GM12864 (cell line): ENCODE measurements around the gene SPNS2.

Source experiments
- DNase-seq: peaks from one replicate; pipeline ENCODE4 v3.0.0-alpha.2; 2011; ENCODE audit warnings: low read depth
- H3K4me3 ChIP-seq: 2 replicates; pipeline ENCODE4 v1.5.1; 2011; ENCODE audit warnings: mild to moderate bottlenecking, low read depth, low read length, control low read depth
- CTCF ChIP-seq: IDR thresholded peaks from 2 replicates; pipeline ENCODE4 v1.5.1; 2011; ENCODE audit warnings: low read depth, mild to moderate bottlenecking, moderate library complexity, low read length, control low read depth, inconsistent platforms; ENCODE audit errors: missing control alignments

Gene SPNS2

DNA sequence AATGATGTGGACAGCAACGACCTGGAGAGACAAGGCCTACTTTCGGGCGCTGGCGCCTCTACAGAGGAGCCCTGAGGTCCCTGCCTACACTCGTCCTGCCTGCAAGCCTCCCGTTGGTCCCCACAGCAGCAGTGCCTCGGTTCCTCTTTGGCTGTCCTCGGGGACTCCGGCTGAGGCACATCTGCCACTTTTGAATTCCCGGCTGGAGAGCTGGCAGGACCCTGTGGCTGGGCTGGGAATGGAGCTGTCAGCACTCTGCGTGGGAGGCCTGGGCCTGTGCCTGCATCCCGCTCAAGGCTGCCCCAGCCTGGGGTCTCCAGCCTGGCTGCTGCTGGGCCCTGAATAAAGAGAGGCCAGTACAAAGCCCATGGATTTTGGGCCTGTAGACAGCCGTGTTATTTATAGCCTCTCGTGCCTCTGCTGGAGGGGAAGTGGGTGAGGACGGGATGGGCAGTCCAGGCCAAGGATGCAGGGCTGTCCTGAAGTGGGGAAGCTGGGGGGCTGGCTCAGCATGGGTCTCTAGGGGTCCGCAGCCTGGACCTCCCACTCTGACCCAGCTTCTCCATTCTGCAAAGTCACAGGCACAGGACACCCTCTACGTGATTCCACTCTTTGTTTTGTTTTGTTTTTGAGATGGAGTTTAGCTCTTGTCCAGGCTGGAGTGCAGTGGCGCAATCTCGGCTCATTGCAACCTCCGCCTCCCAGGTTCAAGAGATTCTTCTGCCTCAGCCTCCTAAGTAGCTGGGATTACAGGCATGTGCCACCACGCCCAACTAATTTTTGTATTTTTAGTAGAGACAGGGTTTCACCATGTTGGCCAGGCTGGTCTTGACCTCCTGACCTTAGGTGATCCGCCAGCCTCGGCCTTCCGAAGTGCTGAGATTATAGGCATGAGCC is 10.6 kb upstream of the SPNS2 start:
- no peak for DNase-seq
- TF ChIP-seq CTCF, result no peak
- H3K4me3 ChIP-seq, result no peak overlapping the region

DNA sequence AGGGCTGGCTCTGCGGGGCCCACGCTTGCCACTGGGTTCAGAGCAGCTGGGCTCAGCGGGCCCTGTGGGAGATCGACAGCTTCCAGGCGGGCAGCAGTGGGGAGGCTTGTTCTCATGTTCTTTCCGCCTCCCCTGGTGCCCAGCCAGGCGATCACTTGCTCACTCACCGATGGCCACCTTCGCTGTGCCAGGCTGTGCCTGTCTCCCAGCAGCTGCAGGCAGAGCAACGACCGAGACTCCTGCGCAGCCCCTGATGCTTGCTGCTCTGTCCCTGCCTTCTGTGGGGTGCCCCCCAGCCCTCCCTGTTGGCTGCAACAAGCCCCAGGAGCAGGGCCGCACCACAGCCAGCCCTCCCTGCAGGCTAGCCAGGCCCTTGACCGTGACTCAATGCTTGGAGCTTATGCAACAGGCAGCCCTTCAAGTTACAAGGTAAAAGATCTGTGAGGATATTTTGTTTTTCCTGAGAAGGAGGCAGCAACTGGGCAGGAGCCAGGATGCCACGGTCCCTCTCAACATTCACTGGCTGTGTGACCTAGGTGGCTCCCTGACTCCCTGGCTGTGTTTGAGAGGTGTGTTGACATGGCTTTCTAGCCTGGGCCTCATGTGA is 9.6 kb upstream of the SPNS2 start:
- no peak for TF ChIP-seq CTCF
- DNase-seq, result no peak
- no peak overlapping the region for H3K4me3 ChIP-seq

- DNase-seq, result no peak
- TF ChIP-seq CTCF, result no peak
- no peak overlapping the region for H3K4me3 ChIP-seq
Observed at GRCh38 chr17:4490109-4490591, 8.5 kb upstream of the SPNS2 start.

GRCh38 chr17:4490637-4491061 is 8.0 kb upstream of the SPNS2 start:
- no peak for DNase-seq
- TF ChIP-seq CTCF, result no peak

GRCh38 chr17:4492721-4493561 is 5.7 kb upstream of the SPNS2 start:
- H3K4me3 ChIP-seq, result no peak overlapping the region
- DNase-seq, result no peak
- no peak for TF ChIP-seq CTCF

More at GRCh38 chr17:4490637-4491061, 8.0 kb upstream of the SPNS2 start:
- no peak overlapping the region for H3K4me3 ChIP-seq

DNA sequence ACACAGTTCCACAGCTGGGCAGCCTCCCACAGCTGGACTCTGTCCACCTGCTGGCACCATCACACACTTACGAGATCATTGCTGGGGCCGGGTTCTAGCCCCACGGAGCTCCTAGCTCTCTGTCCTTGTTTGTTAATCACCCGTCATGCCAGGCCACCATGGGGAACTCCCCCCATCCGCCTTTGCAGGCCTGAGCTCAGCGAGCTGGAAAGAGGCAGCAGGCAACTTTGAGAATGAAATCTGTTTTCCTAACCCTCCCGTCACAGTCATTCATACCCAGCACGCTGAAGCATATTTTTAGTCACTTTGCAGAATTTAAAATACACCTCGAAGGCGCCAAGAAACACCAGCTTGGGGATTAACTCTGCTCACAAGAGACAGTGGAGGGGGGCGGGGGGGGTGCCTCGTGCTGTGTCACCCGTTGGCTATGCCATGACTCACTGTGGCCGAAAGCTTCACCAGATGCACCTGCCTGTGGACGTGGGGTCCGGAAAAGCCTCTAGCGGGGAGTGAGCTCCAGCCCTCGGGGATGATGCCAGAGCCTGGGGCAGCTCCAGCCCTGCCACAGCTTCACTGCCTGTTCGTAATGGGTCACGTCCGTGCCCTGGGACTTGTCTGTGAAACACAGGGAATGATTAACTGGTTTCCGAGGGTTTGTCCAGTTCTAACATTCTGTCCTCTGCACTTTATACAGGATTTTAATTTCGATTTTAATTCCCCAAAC is 1.4 kb upstream of the SPNS2 start:
- H3K4me3 ChIP-seq, result no peak overlapping the region; the same call in 1 of the 2 replicates
- DNase-seq, result no peak
- no peak for TF ChIP-seq CTCF
